A204.1 (cell line): Measurements from ENCODE around the gene FGF19.

Experiments
- FAIRE-seq: peaks from 2 replicates; lab custom pipeline; 2012; peaks lifted over from hg19 to GRCh38; lab: Jason Lieb, UNC

Gene FGF19

GRCh38 chr11:69716891-69717747, 13.3 kb upstream of the FGF19 start:
- FAIRE-seq: no peak

GRCh38 chr11:69716099-69716498, 12.3 kb upstream of the FGF19 start:
- no peak for FAIRE-seq

GRCh38 chr11:69715446-69715845, 11.6 kb upstream of the FGF19 start:
- FAIRE-seq: no peak

GRCh38 chr11:69711822-69712801, 8.3 kb upstream of the FGF19 start:
- no peak for FAIRE-seq

GRCh38 chr11:69708736-69709401, 5.0 kb upstream of the FGF19 start:
- FAIRE-seq: no peak

GRCh38 chr11:69707176-69707575, 3.4 kb upstream of the FGF19 start:
- no peak for FAIRE-seq

GRCh38 chr11:69705901-69706787, 2.3 kb upstream of the FGF19 start:
- no peak for FAIRE-seq

- FAIRE-seq: no peak
These were observed 1.6 kb upstream of the FGF19 start for GRCh38 chr11:69705351-69705811.

GRCh38 chr11:69704508-69705253, 859 bp upstream of the FGF19 start:
- FAIRE-seq: no peak

GRCh38 chr11:69703453-69703767, 412 bp downstream of the FGF19 start:
- no peak for FAIRE-seq

- FAIRE-seq: no peak
These were observed 911 bp downstream of the FGF19 start for GRCh38 chr11:69702769-69703452.

GRCh38 chr11:69702239-69702691, 1.6 kb downstream of the FGF19 start:
- FAIRE-seq: no peak

- no peak for FAIRE-seq
These were observed 3.3 kb downstream of the FGF19 start for GRCh38 chr11:69700278-69701140.

GRCh38 chr11:69699213-69699612, 4.6 kb downstream of the FGF19 start:
- no peak for FAIRE-seq

- FAIRE-seq: no peak
These were observed 5.5 kb downstream of the FGF19 start for GRCh38 chr11:69698362-69698761.

- FAIRE-seq: no peak
These were observed 6.0 kb downstream of the FGF19 start for GRCh38 chr11:69697861-69698260.

- FAIRE-seq: no peak
These were observed 6.4 kb downstream of the FGF19 start for GRCh38 chr11:69697469-69697843.

- FAIRE-seq: no peak
These were observed 6.9 kb downstream of the FGF19 start for GRCh38 chr11:69696749-69697468.
